ENCODE data around the gene RD3L. TPM values are rescaled to one million over a fixed set of nuclear protein-coding genes. Genes with fewer than 3 reads are reported as not detected.

The RD3L gene
- total RNA-seq, 1 experiment from 2014 or later = not detected

- no peak for DNase-seq (ENCODE audit: low read depth)
Observed at GRCh38 chr14:103896578-103896977, 45.8 kb downstream of the RD3L start.

- DNase-seq (ENCODE audit: low read depth) = no peak
Observed at GRCh38 chr14:103894723-103895059, 47.6 kb downstream of the RD3L start.

GRCh38 chr14:103894034-103894722, 48.2 kb downstream of the RD3L start:
- DNase-seq (ENCODE audit: low read depth) = no peak

GRCh38 chr14:103892247-103892646, 50.1 kb downstream of the RD3L start:
- no peak for DNase-seq (ENCODE audit: low read depth)

- DNase-seq (ENCODE audit: low read depth) = no peak
Observed at GRCh38 chr14:103891667-103892215, 50.6 kb downstream of the RD3L start.

GRCh38 chr14:103890821-103891666, 51.3 kb downstream of the RD3L start:
- DNase-seq (ENCODE audit: low read depth) = no peak

Other genes starting within 250 kb of the RD3L start
- 14.5 and 22.4 TPM in 2 replicates for gene XRCC3, start 227.1 kb downstream of the RD3L start, total RNA-seq (2014; rRNA removed; shearing (Covaris generic))
- 34.5 and 37.0 TPM in 2 replicates for gene ZFYVE21, start 226.7 kb downstream of the RD3L start, total RNA-seq (2014; rRNA removed; shearing (Covaris generic))
- gene PPP1R13B, start 95.0 kb downstream of the RD3L start, total RNA-seq (2014; rRNA removed; shearing (Covaris generic)) = 0.78 and 1.6 TPM in 2 replicates
- gene TDRD9, start 14.1 kb downstream of the RD3L start, total RNA-seq (2014; rRNA removed; shearing (Covaris generic)) = not detected in 2 replicates
- not detected in 2 replicates for gene ASPG, start 143.2 kb upstream of the RD3L start, total RNA-seq (2014; rRNA removed; shearing (Covaris generic))
- gene KIF26A, start 196.1 kb upstream of the RD3L start, total RNA-seq (2014; rRNA removed; shearing (Covaris generic)) = not detected in 2 replicates